ENCODE data around the gene ELL. TPM values are rescaled to one million over a fixed set of nuclear protein-coding genes. Genes with fewer than 3 reads are reported as not detected.

Gene ELL
- total RNA-seq, 4 donors from 2014 or later, result 16.2 to 72.2 (median 18.0) TPM

- 38% methylated on average over 2 of the region's 2 CpGs; no CpG with 5 or more reads in 1 of the 2 donors for WGBS, 2 donors (ENCODE audit: low coverage in 1 of 2)
- H3K9me3 ChIP-seq, result no peaks in the 10 kb centered on the region
- H3K27ac ChIP-seq, result peak overlapping the region; percentile 87 to 92 (median 88)
- no peak for DNase-seq
- peaks cover 39 to 77% (median 63%) of the 10 kb centered on the region in 4 donors for H3K4me1 ChIP-seq
- peak overlapping the region in 2 of 4 donors; percentile 63 to 89 for H3K4me3 ChIP-seq
- in situ Hi-C loops (cut with MboI; ENCODE audit: low pct_ligation_motif_present in 1 of 4, low pct_unique_long_range_greater_than_20kb in 1 of 4, low sequenced_read_pairs in 3 of 4), result loop anchor here in 1 of 4 donors (25.0 kb wide), 1 partner anchor 159 kb away; the partner anchor contains the start of gene IQCN
- H3K36me3 ChIP-seq, result no peaks in the 10 kb centered on the region
- intact Hi-C loops (cut with DNase I; ENCODE audit: low total_unique reads), result no loop called here
- no peak for TF ChIP-seq POLR2AphosphoS5 (IDR thresholded peaks at IDR 0.05)
- no peak for TF ChIP-seq POLR2A (IDR thresholded peaks at IDR 0.05)
- TF ChIP-seq CTCF (IDR thresholded peaks at IDR 0.05), result no peak
- TF ChIP-seq EP300 (IDR thresholded peaks at IDR 0.05; ENCODE audit: low read depth), result no peak
- H3K27me3 ChIP-seq, result peaks cover 21% of the 10 kb centered on the region
Measured at GRCh38 chr19:18420930-18421329, 100.9 kb downstream of the ELL start.

GRCh38 chr19:18419699-18420460 lies 102.0 kb downstream of the ELL start:
- TF ChIP-seq POLR2A (IDR thresholded peaks at IDR 0.05) (no peak), POLR2AphosphoS5 (IDR thresholded peaks at IDR 0.05) (no peak), CTCF (IDR thresholded peaks at IDR 0.05) (no peak), EP300 (IDR thresholded peaks at IDR 0.05; ENCODE audit: low read depth) (no peak)
- Histone ChIP-seq H3K36me3 (no peaks in the 10 kb centered on the region), H3K9me3 (no peaks in the 10 kb centered on the region), H3K4me1 (peaks cover 40 to 78% (median 68%) of the 10 kb centered on the region in 4 donors), H3K4me3 (peak overlapping the region; percentile 60 to 89 (median 68)), H3K27me3 (peaks cover 24% of the 10 kb centered on the region), H3K27ac (peak overlapping the region; percentile 87 to 92 (median 88))
- peak; percentile 65 for DNase-seq
- in situ Hi-C loops (cut with MboI; ENCODE audit: low pct_ligation_motif_present in 1 of 4, low pct_unique_long_range_greater_than_20kb in 1 of 4, low sequenced_read_pairs in 3 of 4) (loop anchor here in 1 of 4 donors (25.0 kb wide), 1 partner anchor 158 kb away; the partner anchor contains the start of gene IQCN), intact Hi-C loops (cut with DNase I; ENCODE audit: low total_unique reads) (loop anchor here (10.0 kb wide), 2 partner anchors 155 to 215 kb away; partner anchors contain the start of gene RAB3A)
- WGBS, 2 donors (ENCODE audit: low coverage in 1 of 2), result 0 to 1% methylated on average over 7 to 54 of the region's 97 CpGs

- in situ Hi-C loops (cut with MboI; ENCODE audit: low pct_ligation_motif_present in 1 of 4, low pct_unique_long_range_greater_than_20kb in 1 of 4, low sequenced_read_pairs in 3 of 4), result loop anchor here in 1 of 4 donors (25.0 kb wide), 1 partner anchor 157 kb away; the partner anchor contains the start of gene IQCN
- TF ChIP-seq POLR2AphosphoS5 (IDR thresholded peaks at IDR 0.05) (peak; percentile 11 to 31 (median 14)), POLR2A (IDR thresholded peaks at IDR 0.05) (no peak), CTCF (IDR thresholded peaks at IDR 0.05) (peak in 2 of 5 experiments; percentile 31 to 35)
- peak; percentile 75 for DNase-seq
- Histone ChIP-seq H3K36me3 (no peaks in the 10 kb centered on the region), H3K4me1 (peaks cover 40 to 84% (median 71%) of the 10 kb centered on the region in 4 donors), H3K27me3 (peaks cover 24% of the 10 kb centered on the region), H3K9me3 (no peaks in the 10 kb centered on the region), H3K27ac (peak within 1 kb of the TSS; percentile 87 to 92 (median 88)), H3K4me3 (peak within 1 kb of the TSS; percentile 60 to 89 (median 68))
- intact Hi-C loops (cut with DNase I; ENCODE audit: low total_unique reads), result loop anchor here (10.0 kb wide), 2 partner anchors 154 to 214 kb away; partner anchors contain the start of gene RAB3A
- 1% methylated on average over 35 of the region's 80 CpGs; no CpG with 5 or more reads in 1 of the 2 donors for WGBS, 2 donors (ENCODE audit: low coverage in 1 of 2)
Measured at GRCh38 chr19:18419195-18419698, 102.6 kb downstream of the ELL start, which contains the start of gene SSBP4. TSS of gene SSBP4 (plus strand) at chr19:18419398. CDS start at chr19:18419649, 251 bp downstream.

Measured in transverse colon (tissue), 4 donors.